Raji (cell line): ENCODE results near the gene TMEM207.

ENCODE experiments used
- POLR2A ChIP-seq: IDR thresholded peaks from 2 replicates; pipeline ENCODE4 v1.6.1; 2011; ENCODE audit warnings: low read depth, low read length, control low read depth; ENCODE audit not compliant: insufficient read depth

The TMEM207 gene

GRCh38 chr3:190458040-190458439 lies 8.3 kb upstream of the TMEM207 start:
- no peak for TF ChIP-seq POLR2A

DNA sequence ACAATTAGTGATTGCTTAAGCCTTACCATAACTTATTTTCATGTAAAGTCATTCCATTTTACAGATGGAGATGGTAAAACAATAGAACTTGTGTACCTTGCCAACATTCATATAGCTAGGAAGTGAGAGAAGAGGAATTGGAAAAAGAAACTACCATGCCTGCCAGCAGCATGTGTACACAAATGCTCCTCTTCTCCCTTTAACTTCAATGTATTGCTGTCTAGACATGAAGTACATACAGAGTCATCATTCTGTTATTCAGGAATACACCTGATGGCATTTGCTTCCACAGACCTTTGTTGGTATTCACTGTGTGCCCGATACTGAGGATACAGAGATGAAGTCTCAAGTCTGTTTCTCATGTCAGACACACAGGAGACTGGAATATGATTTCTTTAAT lies 7.1 kb upstream of the TMEM207 start:
- no peak for TF ChIP-seq POLR2A

- no peak for TF ChIP-seq POLR2A
Observed at GRCh38 chr3:190455828-190456227, 6.1 kb upstream of the TMEM207 start.

DNA sequence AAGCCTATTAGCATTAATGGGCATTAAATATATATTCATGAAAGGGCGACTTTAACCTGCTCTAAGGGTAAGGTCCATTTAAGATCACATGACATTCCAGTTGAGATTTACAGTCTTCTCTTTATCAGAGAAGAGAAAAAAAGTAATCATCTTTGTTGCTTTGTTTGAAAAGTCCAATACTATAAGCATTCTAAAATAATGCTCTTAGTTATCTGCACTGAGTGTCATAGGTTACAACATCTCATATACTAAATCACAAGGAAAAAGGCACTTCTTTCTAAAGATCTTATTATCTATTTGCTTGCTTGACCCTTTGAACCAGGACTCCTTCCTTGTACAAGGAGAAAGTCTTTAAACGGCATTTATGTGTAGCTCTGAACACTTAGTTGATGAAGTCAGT lies 1.4 kb downstream of the TMEM207 start:
- no peak for TF ChIP-seq POLR2A

DNA sequence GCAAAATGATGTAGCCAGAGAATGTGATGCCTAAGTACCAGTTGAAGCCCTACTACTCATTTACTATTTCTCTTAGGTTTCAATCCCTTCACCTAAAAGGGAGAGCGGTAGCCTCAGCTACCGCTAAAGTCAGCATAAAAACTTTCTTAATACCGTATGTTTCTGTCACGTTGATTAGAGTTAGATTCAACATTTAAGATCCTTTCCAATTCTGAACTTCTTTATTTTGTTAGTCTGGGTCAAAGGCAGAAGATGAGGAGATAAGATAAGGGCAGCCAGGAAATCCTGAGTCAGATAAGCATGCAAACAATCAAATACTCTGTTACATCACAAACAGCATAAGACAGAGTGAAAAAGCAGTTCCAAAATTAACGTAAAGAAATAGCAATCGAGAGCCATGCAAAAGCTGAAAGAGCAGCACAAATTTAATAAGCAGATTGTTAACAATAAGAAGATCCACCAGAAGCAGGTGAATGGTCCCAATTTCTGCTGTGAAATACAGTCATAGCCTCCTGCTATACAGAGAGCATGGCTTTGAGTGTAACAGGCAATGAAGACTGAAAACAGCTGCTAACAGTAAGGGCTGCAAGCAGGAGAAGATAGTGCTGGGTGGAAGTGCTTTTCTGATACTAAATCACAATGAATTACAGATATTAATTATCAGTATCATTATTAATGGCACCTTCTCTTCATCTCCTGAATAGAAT lies 3.0 kb downstream of the TMEM207 start:
- no peak for TF ChIP-seq POLR2A

GRCh38 chr3:190444576-190445145 lies 5.0 kb downstream of the TMEM207 start:
- TF ChIP-seq POLR2A, result no peak

DNA sequence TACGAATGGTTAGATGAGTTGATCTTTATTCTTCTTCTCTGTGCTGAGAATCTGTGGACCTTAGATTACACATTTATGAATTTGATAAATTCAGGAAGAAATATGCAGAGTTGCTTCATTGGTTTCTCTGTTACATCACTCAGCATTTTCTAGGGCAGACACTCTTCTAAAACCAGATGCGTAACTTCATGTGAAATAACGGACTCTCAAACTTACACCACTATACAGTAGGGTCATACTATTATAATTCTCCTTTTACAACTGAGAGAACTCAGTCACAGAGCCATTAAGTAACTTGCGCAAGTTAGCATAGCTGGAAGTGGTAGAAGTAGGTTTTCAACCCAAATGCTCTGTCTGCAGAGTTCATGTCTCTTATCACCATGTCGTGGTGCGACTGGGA lies 5.7 kb downstream of the TMEM207 start:
- no peak for TF ChIP-seq POLR2A

DNA sequence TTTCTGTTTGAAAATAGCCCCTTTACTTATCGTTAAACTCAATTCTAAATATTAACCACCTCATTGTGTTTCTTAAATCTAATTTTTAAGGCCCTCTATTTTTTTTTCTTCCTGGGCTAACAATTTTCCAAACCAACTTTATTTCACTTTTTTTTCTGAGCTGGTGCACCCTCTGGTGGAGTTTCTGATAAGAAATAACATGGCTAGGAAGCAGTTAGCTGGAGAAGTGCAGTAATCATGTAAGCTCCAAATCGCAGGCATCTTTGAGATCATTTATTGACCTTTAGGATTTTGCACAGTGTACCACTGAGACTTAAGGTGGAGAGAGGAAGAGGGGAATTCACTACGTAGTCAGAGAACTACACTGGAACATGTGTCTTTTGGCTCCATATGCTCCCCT lies 6.4 kb downstream of the TMEM207 start:
- no peak for TF ChIP-seq POLR2A

DNA sequence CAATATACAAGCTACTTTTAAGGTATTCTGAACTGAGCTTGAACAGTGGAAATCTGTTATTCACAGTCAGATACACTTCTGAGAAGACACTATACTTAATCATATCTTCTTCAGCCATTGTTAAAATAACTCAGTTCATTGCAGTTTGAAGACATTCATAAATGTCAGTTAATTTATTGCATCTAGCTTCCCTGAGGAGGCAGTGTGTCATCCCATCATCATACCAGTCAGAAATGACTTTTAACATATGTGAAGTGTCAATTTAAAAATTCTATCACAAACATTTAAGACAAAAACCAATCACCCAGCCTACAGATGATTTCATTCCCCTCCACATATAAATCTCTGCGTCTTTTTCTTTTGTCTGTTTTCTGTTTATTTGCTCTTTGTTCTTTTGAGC lies 7.5 kb downstream of the TMEM207 start:
- no peak for TF ChIP-seq POLR2A

DNA sequence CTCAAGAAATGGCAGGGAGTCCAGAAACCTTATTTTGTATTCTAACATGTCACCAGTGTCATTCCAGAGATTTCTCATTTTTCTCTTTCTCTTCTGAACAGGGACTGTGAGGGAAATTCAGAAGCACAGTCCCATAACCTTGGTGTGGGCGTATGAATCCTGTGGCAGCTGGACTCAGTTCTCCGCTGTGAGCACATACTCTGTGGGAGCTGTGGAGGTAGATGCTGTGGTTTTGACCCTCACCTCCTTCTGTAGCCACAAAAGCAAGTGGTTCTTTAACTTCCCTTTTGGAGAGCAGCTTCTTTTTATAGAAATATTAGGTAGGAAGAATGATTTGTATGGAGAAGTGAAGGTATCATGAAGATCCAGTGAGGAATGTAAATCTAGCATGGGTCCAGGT lies 13.4 kb downstream of the TMEM207 start:
- no peak for TF ChIP-seq POLR2A

DNA sequence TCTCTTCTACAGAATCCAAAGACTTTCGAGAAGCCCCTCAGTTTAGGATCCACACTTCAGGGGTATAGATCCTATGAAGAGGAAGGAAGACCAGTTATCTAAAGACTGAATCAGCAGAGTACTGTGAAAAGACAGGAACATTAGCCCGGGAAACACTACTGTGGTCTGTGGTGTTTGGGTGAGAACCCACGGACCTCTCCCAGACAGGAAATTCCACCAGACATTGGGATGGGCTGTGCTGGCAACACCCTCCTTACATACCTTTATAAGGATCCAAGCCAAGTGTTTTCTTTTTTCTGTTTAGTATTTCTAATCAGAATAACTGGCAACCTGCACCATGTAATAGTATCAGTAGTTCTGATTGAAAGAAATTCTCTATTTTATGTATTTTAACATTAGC lies 14.1 kb downstream of the TMEM207 start:
- TF ChIP-seq POLR2A, result no peak

DNA sequence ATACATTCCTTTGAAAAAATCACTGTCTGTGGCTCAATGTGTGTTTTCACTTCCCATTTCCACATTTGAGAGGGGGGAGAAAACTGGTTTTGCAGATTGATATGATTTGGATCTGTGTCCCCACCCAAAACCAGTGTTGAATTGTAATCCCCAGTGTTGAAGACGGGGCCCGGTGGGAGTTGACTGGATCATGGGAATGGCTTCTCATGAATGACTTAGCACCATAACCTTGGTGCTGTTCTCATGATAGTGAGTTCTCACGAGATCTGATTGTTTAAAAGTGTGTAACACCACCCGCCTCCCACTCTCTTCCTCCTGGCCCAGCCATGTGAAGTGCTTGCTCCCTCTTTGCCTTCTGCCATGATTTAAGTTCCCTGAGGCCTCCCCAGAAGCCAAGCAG lies 16.1 kb downstream of the TMEM207 start:
- TF ChIP-seq POLR2A, result no peak

DNA sequence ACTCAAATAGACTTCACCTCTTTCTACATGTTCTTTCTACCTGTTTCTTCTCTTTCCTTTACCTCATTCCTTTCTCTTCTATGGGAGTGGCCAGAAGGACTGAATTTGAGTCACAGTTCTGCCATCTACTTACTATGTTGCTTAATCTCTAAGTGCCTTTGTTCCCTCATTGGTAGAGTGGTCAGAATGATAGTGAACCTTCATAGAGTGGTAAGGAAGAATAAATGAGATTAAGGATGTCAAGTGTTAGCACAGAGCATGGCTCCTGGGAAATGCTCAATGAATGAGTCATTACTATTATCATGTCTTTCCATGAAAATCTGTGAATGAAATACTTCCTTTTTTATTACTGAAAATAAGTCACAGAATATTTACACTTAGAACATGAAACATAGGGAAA lies 17.5 kb downstream of the TMEM207 start:
- TF ChIP-seq POLR2A, result no peak

- TF ChIP-seq POLR2A, result no peak
Observed at GRCh38 chr3:190430906-190431305, 18.8 kb downstream of the TMEM207 start.

DNA sequence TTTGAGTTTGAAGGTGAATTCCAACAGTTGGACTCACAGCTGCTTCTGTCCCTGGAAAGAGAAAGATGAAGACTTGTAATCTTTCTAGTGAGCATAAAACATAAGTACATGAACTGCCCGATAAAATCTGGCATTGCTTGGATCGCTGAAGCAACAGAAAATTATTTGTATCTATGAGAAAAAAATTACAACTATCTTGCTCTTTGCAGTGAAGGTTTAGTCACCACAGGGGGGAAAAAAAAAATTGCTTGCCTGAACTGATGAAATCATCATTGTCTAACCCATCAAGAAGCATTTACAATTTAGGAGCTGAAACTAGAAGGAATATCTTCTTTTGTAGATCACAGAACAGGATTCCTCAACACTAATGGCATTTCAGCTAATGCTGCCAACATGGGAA lies 20.0 kb downstream of the TMEM207 start:
- no peak for TF ChIP-seq POLR2A

DNA sequence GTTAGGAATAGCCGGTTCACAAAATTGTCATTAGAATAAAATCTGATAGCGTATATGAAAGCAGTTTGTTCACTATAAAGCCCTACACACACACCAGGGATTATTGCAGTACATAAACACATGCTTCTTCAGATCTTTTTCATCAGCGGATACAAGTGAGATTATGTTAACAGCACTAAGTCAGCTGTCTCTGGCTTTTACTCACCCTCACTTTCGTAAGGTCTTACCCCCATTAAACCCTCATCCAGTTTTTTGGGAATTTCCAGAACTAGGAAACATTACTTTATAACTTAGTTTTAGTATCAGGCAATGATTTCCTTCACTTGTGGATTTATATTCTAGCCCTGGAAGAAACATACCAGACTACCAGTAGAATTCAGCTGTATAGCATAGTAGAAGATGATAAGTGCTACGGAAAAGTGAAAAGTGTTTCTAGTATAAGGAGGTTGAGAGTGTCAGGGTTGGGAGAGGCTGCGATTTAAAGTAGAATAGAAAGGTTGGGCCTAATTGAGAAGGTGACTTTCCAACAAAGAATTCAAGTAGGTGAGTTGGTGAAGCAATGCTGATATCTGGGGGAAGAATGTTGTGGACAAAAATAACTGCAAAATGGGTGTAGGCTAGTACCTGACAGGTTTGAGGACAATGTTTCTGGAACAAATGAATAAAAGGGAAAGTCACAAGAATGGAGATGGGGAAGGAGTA lies 22.7 kb downstream of the TMEM207 start:
- no peak for TF ChIP-seq POLR2A
